Measurements from ENCODE around the gene SLC35G6.

Gene SLC35G6

GRCh38 chr17:7495906-7496434, 14.7 kb downstream of the SLC35G6 start:
- Histone ChIP-seq H3K9me3 (ENCODE audit: insufficient read depth, low read length) (no peaks in the 10 kb centered on the region), H3K27me3 (ENCODE audit: low read depth, low read length) (no peaks in the 10 kb centered on the region), H3K4me1 (ENCODE audit: low read length) (no peaks in the 10 kb centered on the region), H3K36me3 (replicated peaks; ENCODE audit: low read depth, low read length) (peaks cover 36% of the 10 kb centered on the region), H2AFZ (ENCODE audit: low read depth, low read length) (no peak overlapping the region), H4K20me1 (ENCODE audit: insufficient read depth, low read length) (peaks cover 32% of the 10 kb centered on the region), H3K4me2 (ENCODE audit: low read length) (no peak overlapping the region), H3K9ac (ENCODE audit: low read length) (no peak overlapping the region), H3K27ac (ENCODE audit: low read length) (no peak overlapping the region), H3K79me2 (ENCODE audit: low read length) (peaks cover 50% of the 10 kb centered on the region), H3K4me3 (ENCODE audit: low read length) (no peak overlapping the region)
- TF ChIP-seq EZH2phosphoT487 (IDR thresholded peaks at IDR 0.05; ENCODE audit: low read depth) = no peak

DNA sequence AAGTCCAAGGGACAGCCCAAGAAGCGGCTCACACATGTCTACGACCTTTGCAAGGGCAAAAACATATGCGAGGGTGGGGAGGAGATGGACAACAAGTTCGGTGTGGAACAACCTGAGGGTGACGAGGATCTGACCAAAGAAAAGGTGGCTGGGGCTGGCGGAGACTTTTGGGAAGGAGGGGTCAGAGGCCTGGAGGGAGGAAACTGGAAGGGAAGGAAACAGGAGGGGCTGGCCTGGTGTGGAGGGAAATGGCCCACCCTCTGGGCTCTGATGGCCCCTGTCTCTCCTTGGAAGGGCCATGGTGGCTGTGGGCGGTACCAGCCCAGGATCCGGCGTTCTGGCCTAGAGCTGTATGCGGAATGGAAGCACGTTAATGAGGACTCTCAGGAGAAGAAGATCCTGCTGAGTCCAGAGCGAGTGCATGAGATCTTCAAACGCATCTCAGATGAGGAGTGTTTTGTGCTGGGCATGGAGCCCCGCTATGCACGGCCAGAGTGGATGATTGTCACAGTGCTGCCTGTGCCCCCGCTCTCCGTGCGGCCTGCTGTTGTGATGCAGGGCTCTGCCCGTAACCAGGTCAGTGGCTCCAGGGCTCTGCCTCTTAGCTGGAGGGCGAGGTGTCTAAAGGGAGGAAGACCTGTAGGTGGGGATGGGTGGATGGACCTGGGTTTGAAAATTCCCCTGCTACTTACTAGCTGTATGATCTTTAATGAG, 15.4 kb downstream of the SLC35G6 start:
- H3K4me2 ChIP-seq (ENCODE audit: low read length) = no peak overlapping the region
- H3K4me3 ChIP-seq (ENCODE audit: low read length) = no peak overlapping the region
- TF ChIP-seq, protein P1, sequence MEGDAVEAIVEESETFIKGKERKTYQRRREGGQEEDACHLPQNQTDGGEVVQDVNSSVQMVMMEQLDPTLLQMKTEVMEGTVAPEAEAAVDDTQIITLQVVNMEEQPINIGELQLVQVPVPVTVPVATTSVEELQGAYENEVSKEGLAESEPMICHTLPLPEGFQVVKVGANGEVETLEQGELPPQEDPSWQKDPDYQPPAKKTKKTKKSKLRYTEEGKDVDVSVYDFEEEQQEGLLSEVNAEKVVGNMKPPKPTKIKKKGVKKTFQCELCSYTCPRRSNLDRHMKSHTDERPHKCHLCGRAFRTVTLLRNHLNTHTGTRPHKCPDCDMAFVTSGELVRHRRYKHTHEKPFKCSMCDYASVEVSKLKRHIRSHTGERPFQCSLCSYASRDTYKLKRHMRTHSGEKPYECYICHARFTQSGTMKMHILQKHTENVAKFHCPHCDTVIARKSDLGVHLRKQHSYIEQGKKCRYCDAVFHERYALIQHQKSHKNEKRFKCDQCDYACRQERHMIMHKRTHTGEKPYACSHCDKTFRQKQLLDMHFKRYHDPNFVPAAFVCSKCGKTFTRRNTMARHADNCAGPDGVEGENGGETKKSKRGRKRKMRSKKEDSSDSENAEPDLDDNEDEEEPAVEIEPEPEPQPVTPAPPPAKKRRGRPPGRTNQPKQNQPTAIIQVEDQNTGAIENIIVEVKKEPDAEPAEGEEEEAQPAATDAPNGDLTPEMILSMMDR (IDR thresholded peaks at IDR 0.05; ENCODE audit: low read depth, low read length) = no peak
- no peak for TF ChIP-seq EZH2phosphoT487 (IDR thresholded peaks at IDR 0.05; ENCODE audit: low read depth)
- no peaks in the 10 kb centered on the region for H3K27me3 ChIP-seq (ENCODE audit: low read depth, low read length)
- H4K20me1 ChIP-seq (ENCODE audit: insufficient read depth, low read length) = peaks cover 25% of the 10 kb centered on the region
- no peak overlapping the region for H3K27ac ChIP-seq (ENCODE audit: low read length)
- peaks cover 43% of the 10 kb centered on the region for H3K79me2 ChIP-seq (ENCODE audit: low read length)
- H3K9ac ChIP-seq (ENCODE audit: low read length) = no peak overlapping the region
- H3K9me3 ChIP-seq (ENCODE audit: insufficient read depth, low read length) = no peaks in the 10 kb centered on the region
- no peaks in the 10 kb centered on the region for H3K4me1 ChIP-seq (ENCODE audit: low read length)
- no peak overlapping the region for H2AFZ ChIP-seq (ENCODE audit: low read depth, low read length)
- peaks cover 39% of the 10 kb centered on the region for H3K36me3 ChIP-seq (replicated peaks; ENCODE audit: low read depth, low read length)

DNA sequence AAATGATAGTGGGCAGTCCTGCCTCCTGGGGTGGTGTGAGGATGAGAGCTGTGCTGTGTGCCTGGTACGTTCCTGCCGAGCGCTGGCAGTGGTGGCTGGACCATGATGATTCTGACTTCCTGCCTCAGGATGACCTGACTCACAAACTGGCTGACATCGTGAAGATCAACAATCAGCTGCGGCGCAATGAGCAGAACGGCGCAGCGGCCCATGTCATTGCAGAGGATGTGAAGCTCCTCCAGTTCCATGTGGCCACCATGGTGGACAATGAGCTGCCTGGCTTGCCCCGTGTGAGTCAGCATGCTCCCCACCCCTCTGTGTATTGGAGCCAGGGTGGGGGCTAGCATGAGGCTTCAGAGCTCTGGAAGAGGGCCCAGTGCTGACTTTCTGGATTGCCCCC, 16.0 kb downstream of the SLC35G6 start:
- no peak overlapping the region for H3K27ac ChIP-seq (ENCODE audit: low read length)
- no peak overlapping the region for H2AFZ ChIP-seq (ENCODE audit: low read depth, low read length)
- no peak overlapping the region for H3K4me3 ChIP-seq (ENCODE audit: low read length)
- no peak overlapping the region for H3K9ac ChIP-seq (ENCODE audit: low read length)
- H3K36me3 ChIP-seq (replicated peaks; ENCODE audit: low read depth, low read length) = peaks cover 40% of the 10 kb centered on the region
- TF ChIP-seq, protein P1 (IDR thresholded peaks at IDR 0.05; ENCODE audit: low read depth, low read length) = no peak
- no peak for TF ChIP-seq EZH2phosphoT487 (IDR thresholded peaks at IDR 0.05; ENCODE audit: low read depth)
- no peaks in the 10 kb centered on the region for H3K9me3 ChIP-seq (ENCODE audit: insufficient read depth, low read length)
- H3K4me1 ChIP-seq (ENCODE audit: low read length) = no peaks in the 10 kb centered on the region
- peaks cover 37% of the 10 kb centered on the region for H3K79me2 ChIP-seq (ENCODE audit: low read length)
- H3K4me2 ChIP-seq (ENCODE audit: low read length) = no peak overlapping the region
- H4K20me1 ChIP-seq (ENCODE audit: insufficient read depth, low read length) = peaks cover 20% of the 10 kb centered on the region
- H3K27me3 ChIP-seq (ENCODE audit: low read depth, low read length) = no peaks in the 10 kb centered on the region

GRCh38 chr17:7497636-7498035, 16.4 kb downstream of the SLC35G6 start:
- no peaks in the 10 kb centered on the region for H3K9me3 ChIP-seq (ENCODE audit: insufficient read depth, low read length)
- no peaks in the 10 kb centered on the region for H3K27me3 ChIP-seq (ENCODE audit: low read depth, low read length)
- H3K4me2 ChIP-seq (ENCODE audit: low read length) = no peak overlapping the region
- no peak overlapping the region for H3K9ac ChIP-seq (ENCODE audit: low read length)
- H3K27ac ChIP-seq (ENCODE audit: low read length) = no peak overlapping the region
- no peak overlapping the region for H3K4me3 ChIP-seq (ENCODE audit: low read length)
- H3K4me1 ChIP-seq (ENCODE audit: low read length) = no peaks in the 10 kb centered on the region
- no peak overlapping the region for H2AFZ ChIP-seq (ENCODE audit: low read depth, low read length)
- H3K36me3 ChIP-seq (replicated peaks; ENCODE audit: low read depth, low read length) = peaks cover 43% of the 10 kb centered on the region
- peaks cover 18% of the 10 kb centered on the region for H4K20me1 ChIP-seq (ENCODE audit: insufficient read depth, low read length)
- TF ChIP-seq EZH2phosphoT487 (IDR thresholded peaks at IDR 0.05; ENCODE audit: low read depth) = no peak
- TF ChIP-seq, protein P1 (IDR thresholded peaks at IDR 0.05; ENCODE audit: low read depth, low read length) = no peak
- peaks cover 33% of the 10 kb centered on the region for H3K79me2 ChIP-seq (ENCODE audit: low read length)
